ENCODE results near the gene ADIPOR2. TPM values are rescaled to one million over a fixed set of nuclear protein-coding genes. Genes with fewer than 3 reads are reported as not detected.

ADIPOR2 gene
- total and polyA plus RNA-seq, 4 donors: 14.8 to 50.5 (median 31.7) TPM

- H3K36me3 ChIP-seq (ENCODE audit: control insufficient read depth in 1 of 2, insufficient read depth in 2 of 2, low read length in 1 of 2): no peaks in the 10 kb centered on the region
- intact Hi-C loops (cut with DNase I): no loop called here
Observed at GRCh38 chr12:1834186-1834925, 143.5 kb downstream of the ADIPOR2 start.

GRCh38 chr12:1835211-1836131 lies 144.6 kb downstream of the ADIPOR2 start:
- H3K36me3 ChIP-seq (ENCODE audit: control insufficient read depth in 1 of 2, insufficient read depth in 2 of 2, low read length in 1 of 2): no peaks in the 10 kb centered on the region
- peak; percentile 24 to 48 for DNase-seq
- H3K27me3 ChIP-seq (ENCODE audit: control insufficient read depth in 1 of 2, insufficient read depth in 2 of 2, low read length in 1 of 2): no peaks in the 10 kb centered on the region
- intact Hi-C loops (cut with DNase I): no loop called here
- no peaks in the 10 kb centered on the region for H3K9me3 ChIP-seq (ENCODE audit: control insufficient read depth, low read length)
- H3K4me1 ChIP-seq (ENCODE audit: control insufficient read depth in 1 of 2, insufficient read depth in 2 of 2, low read length in 2 of 2): no peaks in the 10 kb centered on the region
- no peak overlapping the region for H3K27ac ChIP-seq (ENCODE audit: low read depth in 1 of 2, low read length in 2 of 2)
- WGBS, 2 donors: 81 to 82% methylated on average over 22 of the region's 22 CpGs
- H3K4me3 ChIP-seq (ENCODE audit: low read length in 2 of 2): no peak overlapping the region
- ATAC-seq (ENCODE audit: low FRiP score): no peak

More at GRCh38 chr12:1834186-1834925, 143.5 kb downstream of the ADIPOR2 start:
- no peaks in the 10 kb centered on the region for H3K4me1 ChIP-seq (ENCODE audit: control insufficient read depth in 1 of 2, insufficient read depth in 2 of 2, low read length in 2 of 2)
- DNase-seq: peak; percentile 32 to 63
- no peaks in the 10 kb centered on the region for H3K27me3 ChIP-seq (ENCODE audit: control insufficient read depth in 1 of 2, insufficient read depth in 2 of 2, low read length in 1 of 2)
- no peak for ATAC-seq (ENCODE audit: low FRiP score)
- H3K27ac ChIP-seq (ENCODE audit: low read depth in 1 of 2, low read length in 2 of 2): no peak overlapping the region
- no peak overlapping the region for H3K4me3 ChIP-seq (ENCODE audit: low read length in 2 of 2)
- 87 to 90% methylated on average over 32 to 34 of the region's 34 CpGs for WGBS, 2 donors
- no peaks in the 10 kb centered on the region for H3K9me3 ChIP-seq (ENCODE audit: control insufficient read depth, low read length)

DNA sequence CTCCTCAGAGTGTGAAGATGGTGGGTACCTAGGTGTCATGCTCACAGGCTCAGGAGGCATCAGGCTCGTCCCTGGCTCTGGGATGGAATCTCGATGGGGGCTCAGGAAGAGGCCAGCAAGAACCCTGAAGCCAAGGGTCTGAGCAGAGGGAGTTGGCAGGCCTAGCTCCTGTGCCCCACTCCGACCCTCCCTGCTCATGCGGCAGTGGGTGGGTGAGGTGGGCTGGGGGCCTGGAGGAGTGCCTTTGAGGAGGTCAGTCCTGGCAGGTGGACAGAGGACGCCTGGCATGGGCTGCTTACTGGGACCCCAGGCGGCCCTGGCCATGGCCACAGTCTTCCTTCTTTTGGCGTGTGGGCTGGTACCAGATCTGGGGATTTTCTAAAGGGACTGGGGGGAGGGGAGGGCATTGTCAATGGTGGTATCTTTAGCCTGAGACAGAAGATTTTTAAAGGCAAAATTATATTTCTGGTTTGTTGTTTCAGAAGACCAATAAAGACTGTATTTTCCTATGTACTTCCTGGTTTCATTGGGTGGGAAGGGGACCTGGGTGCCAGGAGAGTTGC lies 145.5 kb downstream of the ADIPOR2 start:
- Histone ChIP-seq H3K27ac (ENCODE audit: low read depth in 1 of 2, low read length in 2 of 2) (no peak overlapping the region), H3K9me3 (ENCODE audit: control insufficient read depth, low read length) (no peaks in the 10 kb centered on the region), H3K36me3 (ENCODE audit: control insufficient read depth in 1 of 2, insufficient read depth in 2 of 2, low read length in 1 of 2) (no peaks in the 10 kb centered on the region), H3K4me3 (ENCODE audit: low read length in 2 of 2) (no peak overlapping the region), H3K27me3 (ENCODE audit: control insufficient read depth in 1 of 2, insufficient read depth in 2 of 2, low read length in 1 of 2) (no peaks in the 10 kb centered on the region), H3K4me1 (ENCODE audit: control insufficient read depth in 1 of 2, insufficient read depth in 2 of 2, low read length in 2 of 2) (no peaks in the 10 kb centered on the region)
- ATAC-seq (ENCODE audit: low FRiP score): no peak
- intact Hi-C loops (cut with DNase I): no loop called here
- WGBS, 2 donors: 77 to 83% methylated on average over 7 of the region's 7 CpGs
- peak; percentile 41 to 61 for DNase-seq

DNA sequence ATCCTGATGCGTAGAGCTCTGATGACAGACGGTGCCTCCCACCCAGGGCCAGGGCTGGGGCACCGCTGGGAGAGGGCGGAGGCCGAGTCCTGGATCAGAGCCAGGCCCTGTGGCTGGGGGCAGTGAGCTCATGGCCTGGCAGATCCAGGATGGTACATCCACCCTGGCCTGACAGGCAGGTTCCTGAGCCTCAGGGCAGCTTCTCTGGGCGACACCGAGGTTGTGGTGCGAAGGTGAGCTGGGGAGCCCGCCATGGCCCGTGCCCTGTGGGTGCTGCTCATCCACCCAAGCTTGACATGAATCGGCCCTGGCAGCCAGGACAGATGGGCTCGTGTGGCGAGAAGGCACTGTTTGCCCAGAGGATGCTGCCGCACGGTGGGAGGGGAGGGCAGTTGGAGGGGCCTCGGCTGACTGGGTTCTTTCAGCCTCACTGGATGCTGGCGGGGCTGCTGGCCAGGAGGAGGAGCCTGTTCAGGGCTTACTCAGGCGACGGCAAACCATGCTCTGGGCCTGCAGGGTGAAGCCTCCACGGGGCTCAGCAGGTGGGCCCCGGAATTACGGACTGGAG lies 146.1 kb downstream of the ADIPOR2 start:
- Histone ChIP-seq H3K27ac (ENCODE audit: low read depth in 1 of 2, low read length in 2 of 2) (no peak overlapping the region), H3K36me3 (ENCODE audit: control insufficient read depth in 1 of 2, insufficient read depth in 2 of 2, low read length in 1 of 2) (no peaks in the 10 kb centered on the region), H3K4me3 (ENCODE audit: low read length in 2 of 2) (no peak overlapping the region), H3K4me1 (ENCODE audit: control insufficient read depth in 1 of 2, insufficient read depth in 2 of 2, low read length in 2 of 2) (no peaks in the 10 kb centered on the region), H3K9me3 (ENCODE audit: control insufficient read depth, low read length) (no peaks in the 10 kb centered on the region), H3K27me3 (ENCODE audit: control insufficient read depth in 1 of 2, insufficient read depth in 2 of 2, low read length in 1 of 2) (no peaks in the 10 kb centered on the region)
- intact Hi-C loops (cut with DNase I): no loop called here
- ATAC-seq (ENCODE audit: low FRiP score) (no peak), DNase-seq (peak; percentile 48 to 68)
- WGBS, 2 donors: 71 to 76% methylated on average over 22 of the region's 22 CpGs

GRCh38 chr12:1837541-1838204 lies 146.8 kb downstream of the ADIPOR2 start:
- Histone ChIP-seq H3K27me3 (ENCODE audit: control insufficient read depth in 1 of 2, insufficient read depth in 2 of 2, low read length in 1 of 2) (no peaks in the 10 kb centered on the region), H3K4me3 (ENCODE audit: low read length in 2 of 2) (no peak overlapping the region), H3K9me3 (ENCODE audit: control insufficient read depth, low read length) (no peaks in the 10 kb centered on the region), H3K4me1 (ENCODE audit: control insufficient read depth in 1 of 2, insufficient read depth in 2 of 2, low read length in 2 of 2) (no peaks in the 10 kb centered on the region), H3K27ac (ENCODE audit: low read depth in 1 of 2, low read length in 2 of 2) (no peak overlapping the region), H3K36me3 (ENCODE audit: control insufficient read depth in 1 of 2, insufficient read depth in 2 of 2, low read length in 1 of 2) (no peaks in the 10 kb centered on the region)
- ATAC-seq (ENCODE audit: low FRiP score) (no peak), DNase-seq (peak; percentile 26 to 60)
- 92 to 93% methylated on average over 12 of the region's 12 CpGs for WGBS, 2 donors
- intact Hi-C loops (cut with DNase I): no loop called here

Small RNA genes within 50 kb of the gene (microRNA-seq; reads per million reads assigned to microRNA genes)
- gene MIR3649: 0 reads per million in 2 donors

Other genes with a start within 250 kb of the ADIPOR2 start
- 10 to 100 TPM in 1 of 2 donors, 1 to 10 TPM in 1; 8.0 to 13.2 TPM for gene FBXL14, start 96.5 kb upstream of the ADIPOR2 start, total RNA-seq
- gene FBXL14, start 96.5 kb upstream of the ADIPOR2 start, polyA plus RNA-seq: 1 to 10 TPM; 2.8 to 7.1 TPM
- gene WNT5B, start 61.8 kb upstream of the ADIPOR2 start, total RNA-seq: 10 to 100 TPM in 1 of 2 donors, 1 to 10 TPM in 1; 4.2 to 11.2 TPM
- gene WNT5B, start 61.8 kb upstream of the ADIPOR2 start, polyA plus RNA-seq: 1 to 10 TPM in 1 of 2 donors, under 1 TPM in 1; 0.88 to 1.3 TPM
- gene LRTM2, start 129.5 kb downstream of the ADIPOR2 start, total RNA-seq: not detected
- not detected for gene LRTM2, start 129.5 kb downstream of the ADIPOR2 start, polyA plus RNA-seq
- gene CACNA2D4, start 227.6 kb downstream of the ADIPOR2 start, total RNA-seq: 1 to 10 TPM; 6.2 to 9.7 TPM
- 1 to 10 TPM in 1 of 2 donors, under 1 TPM in 1; 0.88 to 3.0 TPM for gene CACNA2D4, start 227.6 kb downstream of the ADIPOR2 start, polyA plus RNA-seq